ENCODE data around the gene NDST1. TPM values are rescaled to one million over a fixed set of nuclear protein-coding genes. Genes with fewer than 3 reads are reported as not detected.

NDST1 gene
- polyA plus RNA-seq, 3 donors: 19.0 to 45.4 (median 35.5) TPM

DNA sequence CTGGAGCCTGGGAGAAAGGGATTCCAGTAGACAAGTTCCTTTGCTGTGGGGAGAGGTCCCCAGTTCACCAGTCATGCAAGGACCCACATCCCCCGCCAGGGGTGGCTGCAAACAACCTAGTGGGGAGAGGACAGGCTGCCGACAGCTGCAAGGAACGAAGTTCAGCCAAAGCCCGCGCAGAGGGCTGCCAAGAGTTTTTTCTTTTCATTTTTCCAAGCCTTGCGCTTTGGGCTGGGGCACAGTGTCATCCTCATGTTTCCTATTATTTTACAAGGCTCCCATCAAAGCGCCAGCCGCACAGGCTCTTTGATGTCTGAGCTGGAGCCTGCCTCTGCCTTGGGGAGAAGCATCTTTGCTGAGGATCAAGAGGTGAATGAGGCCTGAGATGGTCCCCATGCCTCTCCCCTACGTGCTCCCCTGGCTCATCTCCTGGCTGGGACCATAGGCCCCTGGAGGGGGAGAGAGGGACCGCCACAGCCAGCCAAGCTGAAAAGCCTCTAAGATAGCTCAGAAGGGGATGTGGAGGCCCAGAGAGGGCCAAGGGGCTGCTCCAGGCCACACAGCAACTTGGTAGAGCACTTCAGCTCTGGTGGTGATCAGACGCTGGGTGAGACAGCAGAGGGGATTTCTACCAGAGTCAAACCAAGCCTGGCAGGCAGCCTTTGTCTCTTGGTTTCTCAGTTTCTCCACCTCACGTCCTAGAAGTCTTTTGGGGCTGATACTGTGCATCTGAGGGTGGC is 82.1 kb downstream of the NDST1 start:
- WGBS, 3 donors: 45 to 58% (median 51%) methylated on average over 12 of the region's 12 CpGs
- H3K27ac ChIP-seq (ENCODE audit: low read depth, low read length): no peak overlapping the region

DNA sequence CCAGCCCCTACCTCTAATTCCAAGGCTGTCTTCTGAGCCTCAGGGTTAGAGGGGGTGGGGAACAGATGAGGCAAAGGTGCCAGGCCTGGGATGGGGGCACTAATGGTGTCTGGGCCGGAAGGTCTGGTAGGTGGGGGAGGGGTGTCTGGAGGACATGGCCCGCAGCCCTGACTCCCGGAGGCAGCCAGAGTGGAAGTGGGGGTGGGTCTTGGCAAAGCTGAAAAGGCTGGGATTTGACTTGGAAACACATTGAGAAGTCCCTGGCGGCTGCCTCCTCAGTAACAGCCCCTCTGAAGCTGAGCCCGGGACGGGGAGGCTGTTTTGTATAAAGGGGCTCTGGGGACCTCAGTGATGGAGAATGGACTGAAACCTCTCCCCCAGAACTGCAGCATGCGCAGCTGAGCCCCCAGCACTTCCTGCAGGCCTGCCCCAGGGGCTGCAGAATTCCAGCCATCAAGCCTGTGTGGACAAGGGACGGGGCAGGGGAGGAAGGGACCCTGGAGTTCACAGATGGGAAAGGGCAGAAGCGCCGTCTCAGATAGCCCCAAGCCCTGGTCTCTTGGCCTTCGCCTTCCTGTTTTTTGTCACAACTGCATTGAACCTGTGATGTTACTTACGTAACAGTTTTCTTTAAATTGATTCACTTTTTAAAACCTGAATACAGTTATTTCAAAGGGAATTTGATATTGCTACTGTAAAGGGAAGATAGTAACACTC is 83.2 kb downstream of the NDST1 start:
- H3K27ac ChIP-seq (ENCODE audit: low read depth, low read length): no peak overlapping the region
- WGBS, 3 donors: 39 to 55% (median 47%) methylated on average over 12 of the region's 12 CpGs

DNA sequence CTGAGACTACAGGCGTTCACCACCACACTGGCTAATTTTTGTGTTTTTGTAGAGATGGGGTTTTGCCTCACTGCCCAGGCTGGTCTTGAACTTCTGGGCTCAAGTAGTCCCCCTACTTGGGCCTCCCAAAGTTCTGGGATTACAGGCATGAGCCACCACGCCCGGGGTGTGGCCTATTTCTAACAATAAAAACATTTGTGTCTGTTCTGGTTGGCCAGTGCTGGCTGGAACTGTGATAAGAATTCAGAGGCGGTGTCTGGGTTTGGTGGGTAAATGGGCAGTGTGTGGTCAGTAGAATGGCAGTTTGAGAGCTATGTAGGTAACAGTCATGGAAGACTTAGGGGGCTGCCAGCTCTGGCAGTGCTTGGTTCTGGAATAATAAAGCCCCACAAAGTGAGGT is 85.7 kb downstream of the NDST1 start:
- no peak overlapping the region for H3K27ac ChIP-seq (ENCODE audit: low read depth, low read length)
- WGBS, 3 donors: 75 to 79% (median 77%) methylated on average over 4 of the region's 4 CpGs

DNA sequence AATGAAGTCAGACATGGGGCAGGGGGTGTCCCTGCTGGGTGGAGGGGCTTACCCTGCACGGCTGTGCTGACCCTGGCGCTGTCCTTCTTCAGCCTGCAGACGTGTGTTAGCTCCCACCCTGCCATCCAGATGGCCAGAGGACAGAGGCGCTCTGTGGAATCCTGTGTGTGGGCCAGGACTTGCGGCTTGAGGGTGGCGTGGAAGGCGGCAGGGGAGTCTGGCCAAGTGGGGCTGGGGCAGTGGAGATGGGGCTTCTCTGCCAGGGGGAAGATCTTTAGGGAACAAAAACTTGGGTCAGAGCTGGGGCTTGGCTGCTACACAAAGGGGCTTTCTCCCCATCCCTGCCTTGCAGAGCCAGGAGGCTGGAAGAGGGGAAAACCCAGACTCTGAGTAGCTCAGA is 86.1 kb downstream of the NDST1 start:
- WGBS, 3 donors: 73 to 90% (median 80%) methylated on average over 7 of the region's 7 CpGs
- no peak overlapping the region for H3K27ac ChIP-seq (ENCODE audit: low read depth, low read length)

DNA sequence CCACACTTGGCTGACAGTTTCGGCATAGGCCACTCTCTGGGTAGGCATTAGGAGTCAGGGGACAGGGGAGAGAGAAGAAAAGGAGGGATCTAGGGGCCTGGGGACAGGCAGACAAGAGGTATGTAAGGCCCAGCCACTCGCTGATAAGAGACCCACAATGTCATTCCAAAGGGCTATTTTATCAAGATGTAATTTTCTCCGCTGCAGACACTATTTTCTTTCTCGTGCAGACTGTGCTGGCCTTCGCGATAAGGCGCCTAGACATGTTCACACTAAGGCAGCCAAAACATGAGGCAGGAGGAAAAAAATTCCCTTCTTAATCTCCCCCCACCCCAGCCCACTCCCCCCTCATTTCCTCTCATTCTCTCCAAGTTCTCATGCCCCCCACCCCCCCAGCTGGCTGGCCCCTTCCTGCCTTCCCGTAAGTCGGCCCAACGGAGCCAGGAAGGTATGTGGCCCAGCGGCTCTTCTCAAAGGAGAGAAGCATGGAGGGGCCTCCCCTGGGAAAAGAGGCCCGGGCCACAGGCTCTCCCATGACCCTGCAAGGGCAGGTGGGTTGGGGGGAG is 87.6 kb downstream of the NDST1 start:
- no peak overlapping the region for H3K27ac ChIP-seq (ENCODE audit: low read depth, low read length)
- 57 to 65% (median 59%) methylated on average over 12 of the region's 12 CpGs for WGBS, 3 donors

DNA sequence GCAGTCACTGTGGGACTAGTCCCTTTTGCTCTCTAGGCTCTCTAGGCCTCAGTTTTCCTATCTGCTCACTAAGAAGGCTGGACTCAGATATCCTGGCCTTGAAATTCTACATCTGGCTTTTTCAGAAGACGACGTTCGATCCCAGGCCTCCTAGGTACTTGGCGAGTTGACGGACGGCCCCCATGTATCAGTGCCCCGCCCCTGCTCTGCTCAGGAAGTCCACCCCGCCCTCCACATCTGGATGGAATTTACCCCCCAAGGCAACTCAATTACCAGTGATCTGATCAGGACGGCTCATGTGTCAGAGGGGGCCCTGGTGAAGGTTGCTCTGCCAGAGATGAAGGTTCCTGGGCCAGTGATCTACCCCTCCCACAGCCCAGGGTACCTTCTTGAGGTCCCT is 88.4 kb downstream of the NDST1 start:
- no peak overlapping the region for H3K27ac ChIP-seq (ENCODE audit: low read depth, low read length)
- 75 to 84% (median 82%) methylated on average over 9 of the region's 9 CpGs for WGBS, 3 donors

DNA sequence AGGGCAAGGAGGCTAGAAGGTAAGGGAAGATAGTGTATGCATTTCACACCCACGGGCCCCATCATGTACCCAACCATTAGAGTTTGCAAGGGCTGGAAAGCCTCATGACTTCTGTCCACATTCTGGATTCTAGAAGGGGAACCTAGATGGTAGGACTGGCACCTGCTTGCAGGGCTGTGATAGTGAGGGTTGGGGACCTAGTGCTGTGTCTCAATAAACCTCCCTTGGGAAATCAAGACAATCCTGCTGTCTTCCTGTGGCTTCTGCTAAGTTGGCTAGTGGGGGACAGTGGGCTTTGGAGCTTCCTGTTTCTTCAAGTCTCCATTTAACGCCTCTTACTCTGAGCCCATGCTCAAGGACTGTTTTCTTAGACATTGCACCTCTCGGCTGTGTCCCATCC is 88.9 kb downstream of the NDST1 start:
- WGBS, 3 donors: 61 to 92% (median 75%) methylated on average over 3 of the region's 3 CpGs
- no peak overlapping the region for H3K27ac ChIP-seq (ENCODE audit: low read depth, low read length)

DNA sequence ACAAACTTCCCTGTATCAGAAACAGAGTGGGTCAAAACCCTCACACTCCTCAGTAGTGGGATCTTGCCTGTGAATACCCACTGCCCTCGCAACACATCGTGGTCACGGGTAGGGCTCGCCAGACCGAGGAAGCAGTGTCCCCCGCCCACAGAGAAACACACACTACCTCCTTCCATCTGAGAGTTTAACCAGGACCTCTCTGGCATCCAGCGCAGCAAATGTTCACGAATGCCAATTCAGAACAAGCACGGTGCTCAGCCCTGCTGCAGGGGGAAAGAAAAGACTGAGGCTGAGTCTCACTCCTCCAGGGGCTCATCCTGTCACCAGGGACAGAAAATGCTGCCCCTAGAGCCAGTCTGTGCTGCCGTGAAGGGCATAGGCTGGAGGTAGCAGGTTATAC is 90.1 kb downstream of the NDST1 start:
- 52 to 86% (median 61%) methylated on average over 10 of the region's 10 CpGs for WGBS, 3 donors
- H3K27ac ChIP-seq (ENCODE audit: low read depth, low read length): no peak overlapping the region

DNA sequence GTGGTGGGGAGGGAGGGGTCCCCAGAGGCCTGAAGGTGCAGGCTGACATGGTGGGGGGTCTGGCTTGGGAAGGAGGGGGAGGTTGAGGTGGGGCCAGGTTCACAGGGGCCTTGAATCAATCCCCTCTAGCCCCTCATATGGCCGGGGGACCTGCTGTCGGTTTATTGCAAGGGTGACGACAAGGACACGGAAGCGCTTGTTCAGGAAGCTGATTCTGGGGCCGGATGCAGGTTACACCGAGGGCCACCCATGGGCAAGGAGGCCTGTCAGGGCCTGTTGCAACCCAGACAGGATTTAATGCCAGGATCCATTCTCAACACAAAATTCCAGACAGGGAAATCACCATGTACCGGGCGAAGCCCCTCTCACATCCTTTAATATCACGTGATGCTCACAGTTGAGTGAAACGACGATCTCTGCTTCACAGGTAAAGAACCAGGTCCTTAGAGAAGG is 90.9 kb downstream of the NDST1 start:
- WGBS, 3 donors: 73 to 95% (median 75%) methylated on average over 12 of the region's 12 CpGs
- H3K27ac ChIP-seq (ENCODE audit: low read depth, low read length): no peak overlapping the region

DNA sequence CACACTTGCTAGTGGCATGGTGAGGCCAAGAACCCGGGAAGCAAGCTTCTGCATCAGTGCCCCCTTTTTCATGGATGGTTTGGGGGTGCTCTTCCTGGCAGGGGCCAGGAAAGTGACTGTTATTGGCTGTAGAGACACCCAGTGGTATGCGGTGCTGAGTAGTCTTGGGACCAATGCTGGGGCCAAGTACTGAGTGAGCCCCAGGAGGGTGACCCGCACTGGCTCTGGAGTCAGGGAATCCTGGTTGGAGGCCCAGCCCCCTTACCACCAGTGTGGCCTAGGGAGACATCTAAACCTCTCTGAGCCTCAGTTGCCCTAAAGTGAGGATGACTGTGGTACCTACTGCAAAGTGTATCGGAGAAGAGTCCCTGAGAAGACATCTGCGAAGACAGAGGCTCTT is 91.3 kb downstream of the NDST1 start:
- H3K27ac ChIP-seq (ENCODE audit: low read depth, low read length): no peak overlapping the region
- WGBS, 3 donors: 88 to 92% (median 89%) methylated on average over 5 of the region's 5 CpGs

DNA sequence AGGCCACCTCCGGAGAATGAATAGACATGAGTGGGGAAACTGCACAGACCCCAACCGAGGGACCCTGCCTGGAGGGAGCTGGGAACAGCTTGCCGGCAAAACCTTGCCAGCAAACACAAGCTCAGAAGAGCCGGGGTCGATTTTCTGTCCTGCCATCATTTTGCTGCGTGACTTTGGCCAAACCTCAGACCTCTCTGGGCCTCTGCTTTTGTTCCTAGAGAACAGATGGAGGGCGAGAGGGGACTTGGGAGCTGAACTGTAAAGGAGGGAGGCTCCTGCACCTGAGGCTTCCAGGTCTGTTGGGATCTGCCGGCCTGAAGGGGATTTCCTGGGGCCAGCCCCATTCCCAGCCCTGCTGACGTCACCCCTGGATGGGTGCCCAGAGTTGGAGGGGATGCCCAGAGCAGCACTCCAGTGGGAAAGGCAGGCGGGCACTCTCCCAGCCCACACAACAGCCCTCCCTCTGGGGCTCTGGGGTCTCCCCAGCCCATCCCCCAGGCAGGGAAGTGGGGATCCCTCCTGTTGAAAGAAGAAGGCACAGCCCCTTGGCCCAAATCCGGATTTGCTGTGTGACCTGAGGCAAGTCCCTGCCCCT is 92.1 kb downstream of the NDST1 start:
- WGBS, 3 donors: 42 to 48% (median 43%) methylated on average over 11 of the region's 11 CpGs
- no peak overlapping the region for H3K27ac ChIP-seq (ENCODE audit: low read depth, low read length)

DNA sequence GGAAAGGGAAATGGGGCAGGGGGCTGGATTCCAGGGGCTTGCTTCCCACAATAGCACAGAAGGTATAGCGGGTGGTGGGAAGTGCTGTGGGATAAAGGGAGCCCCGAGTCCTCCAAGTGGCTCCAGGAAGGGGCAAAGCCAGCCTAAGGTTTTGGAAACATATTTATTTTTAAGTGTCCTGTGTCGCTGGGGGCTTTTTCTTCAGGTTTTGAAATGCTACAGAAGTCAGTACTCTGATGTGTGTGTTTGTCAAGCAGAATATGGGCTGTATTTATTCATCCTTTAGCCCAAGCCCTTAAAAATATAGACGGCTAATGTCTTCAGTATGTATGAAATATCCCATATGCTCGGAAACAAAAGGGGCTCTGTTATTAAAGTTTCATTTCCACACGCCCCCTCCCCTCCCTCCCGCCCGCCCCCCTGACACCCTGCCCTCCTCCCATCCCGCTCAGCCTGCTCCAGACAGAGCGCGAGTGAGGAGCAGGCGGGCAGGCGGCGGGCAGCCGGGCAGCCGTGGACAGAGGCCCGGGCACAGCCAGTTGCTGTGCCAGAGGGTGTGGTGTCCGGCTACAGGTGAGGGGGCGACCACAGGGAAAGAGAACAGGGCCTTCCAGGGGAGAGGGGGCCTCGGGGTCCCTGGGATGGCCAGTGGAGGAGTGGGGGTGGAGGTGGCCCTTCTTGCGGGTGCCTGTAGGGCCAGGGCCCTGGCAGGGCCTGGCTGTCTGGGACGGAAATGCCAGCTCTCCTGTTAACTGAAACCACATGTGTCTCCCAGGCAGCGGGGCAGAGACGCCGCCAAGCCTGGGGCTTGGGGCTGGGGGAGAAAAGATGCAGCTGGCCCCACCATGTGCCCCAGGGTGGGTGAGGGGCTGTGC is 92.9 kb downstream of the NDST1 start:
- 72 to 85% (median 79%) methylated on average over 22 to 25 of the region's 25 CpGs for WGBS, 3 donors

DNA sequence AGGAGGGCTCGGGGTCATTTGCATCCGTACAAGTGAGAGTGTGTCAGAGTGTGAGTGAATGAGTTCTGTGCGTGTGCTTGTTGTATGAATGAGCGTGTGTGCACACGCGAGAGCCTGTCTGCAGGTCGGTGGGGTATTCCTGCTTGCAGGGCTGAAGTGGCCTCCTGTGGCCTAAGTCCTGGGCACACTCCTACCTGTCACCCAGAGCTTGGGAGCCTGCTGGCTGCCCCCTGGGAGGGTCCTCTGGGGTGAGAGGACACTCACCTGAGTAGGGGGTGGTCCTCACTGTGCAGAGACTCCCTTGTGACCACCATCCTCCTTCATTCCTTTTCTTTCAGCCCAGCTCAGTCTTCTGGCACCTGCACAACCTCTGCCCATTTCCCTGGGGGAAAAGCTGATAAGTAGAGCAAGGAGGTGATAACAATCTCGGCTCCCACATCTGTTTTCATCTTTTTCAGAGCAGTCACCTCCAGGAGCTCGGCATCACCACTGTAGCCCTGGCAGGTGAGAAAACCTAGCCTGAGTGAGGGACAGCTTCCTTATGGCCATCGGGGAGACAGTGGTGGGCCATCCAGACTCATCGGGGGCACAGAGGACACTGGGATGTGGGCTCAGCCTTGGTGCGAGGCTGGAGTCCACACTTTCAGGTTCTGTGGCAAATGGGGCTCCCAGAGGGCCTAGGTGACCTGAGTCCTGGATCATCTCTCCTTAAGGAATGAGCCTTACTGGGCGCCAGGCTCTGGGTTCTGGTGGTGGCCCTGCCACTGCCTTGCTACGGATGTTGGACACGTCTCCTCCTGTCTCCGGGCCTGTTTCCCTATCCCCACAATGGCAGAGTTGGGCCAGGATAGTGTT is 93.8 kb downstream of the NDST1 start:
- no peak overlapping the region for H3K27ac ChIP-seq (ENCODE audit: low read depth, low read length)
- 86 to 88% (median 88%) methylated on average over 16 of the region's 16 CpGs for WGBS, 3 donors

More for the DNA sequence above, 92.9 kb downstream of the NDST1 start:
- H3K27ac ChIP-seq (ENCODE audit: low read depth, low read length): no peak overlapping the region

DNA sequence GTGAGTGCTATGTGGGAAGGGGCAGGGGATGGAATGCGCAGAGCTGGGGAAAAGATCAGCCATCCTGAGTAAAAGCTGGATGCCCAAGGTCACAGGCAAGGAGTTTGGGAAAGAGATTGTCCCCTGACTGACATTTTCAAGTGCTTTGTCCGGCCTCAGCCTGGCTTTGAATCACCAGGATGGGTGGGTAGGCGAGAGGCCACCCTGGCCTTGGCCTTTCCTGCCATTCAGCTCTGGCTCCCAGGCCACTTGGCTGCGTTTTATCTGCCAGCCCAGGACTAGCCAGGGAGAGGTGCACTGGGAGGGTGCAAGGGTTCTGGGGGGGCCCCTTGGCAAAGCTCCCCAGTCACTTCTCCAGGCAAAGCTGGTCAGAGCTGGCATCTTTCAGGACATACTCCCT is 95.1 kb downstream of the NDST1 start:
- WGBS, 3 donors: 73 to 86% (median 84%) methylated on average over 4 of the region's 4 CpGs
- H3K27ac ChIP-seq (ENCODE audit: low read depth, low read length): no peak overlapping the region

DNA sequence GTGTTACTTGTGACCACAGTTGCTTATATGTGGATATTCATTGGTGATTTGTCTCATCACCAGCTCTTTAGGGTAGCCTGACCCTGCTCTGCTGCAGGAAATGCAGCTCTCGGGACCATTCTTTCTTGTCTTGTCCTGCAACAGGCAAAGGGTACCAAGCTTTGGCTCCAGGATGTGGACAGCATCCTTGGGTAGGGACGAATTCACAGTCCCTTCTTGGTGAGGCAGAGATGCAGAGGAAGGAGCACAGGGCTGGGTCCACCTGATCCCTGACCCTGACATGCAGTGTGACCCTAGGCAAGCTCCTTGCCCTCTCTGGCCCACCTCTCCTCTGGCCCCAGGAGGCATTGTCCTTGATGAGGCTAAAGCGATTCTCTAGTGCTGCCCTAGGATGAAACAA is 95.6 kb downstream of the NDST1 start:
- no peak overlapping the region for H3K27ac ChIP-seq (ENCODE audit: low read depth, low read length)

DNA sequence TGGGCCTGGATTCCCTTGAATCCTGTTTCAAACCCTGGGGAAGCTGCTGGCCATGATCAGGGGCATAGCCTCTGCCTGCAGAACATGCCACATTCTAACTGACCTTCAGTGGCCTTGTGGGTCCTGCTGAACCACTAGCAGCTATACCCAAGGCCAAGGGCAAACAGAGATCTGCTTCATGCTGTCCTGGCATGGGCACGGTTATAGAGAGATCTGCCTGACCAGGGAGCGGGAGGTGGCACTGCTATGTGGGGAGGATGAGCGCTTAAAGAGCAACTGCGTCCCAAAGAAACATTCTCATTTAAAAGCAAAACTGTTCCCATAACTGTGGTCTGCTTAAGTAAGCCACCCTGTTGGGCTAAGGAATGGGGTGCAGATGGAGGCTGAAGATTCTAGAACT is 96.1 kb downstream of the NDST1 start:
- H3K27ac ChIP-seq (ENCODE audit: low read depth, low read length): no peak overlapping the region
- 83 to 95% (median 95%) methylated on average over 4 of the region's 4 CpGs for WGBS, 3 donors

More for the DNA sequence above, 95.6 kb downstream of the NDST1 start:
- WGBS, 3 donors: 76 to 86% (median 81%) methylated on average over 3 of the region's 3 CpGs

DNA sequence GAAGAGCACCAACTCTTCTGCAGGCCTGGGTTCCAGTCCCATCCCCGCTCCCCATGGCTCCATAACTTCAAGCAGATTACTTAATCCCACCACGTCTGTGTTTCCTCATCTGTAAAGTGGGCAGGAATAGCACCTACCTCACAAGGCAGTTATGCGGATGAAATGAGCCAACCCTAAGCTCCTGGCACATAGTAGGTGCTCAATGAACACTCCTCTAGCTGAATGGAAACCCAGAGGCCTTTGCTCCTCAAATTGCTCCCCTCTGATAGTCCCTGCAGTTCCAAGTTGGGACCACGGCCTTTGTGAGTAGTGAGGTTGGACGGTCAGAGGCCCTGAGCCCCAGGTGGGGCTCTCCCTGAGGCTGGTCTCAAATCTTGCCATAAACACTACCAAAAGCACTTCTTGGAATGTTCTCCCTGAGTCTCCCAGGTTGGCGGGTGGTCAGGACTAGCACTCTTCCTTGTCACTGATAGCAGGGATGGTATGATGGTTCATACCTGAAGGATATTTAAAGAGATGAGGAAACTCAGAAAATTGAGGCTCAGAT is 97.0 kb downstream of the NDST1 start:
- H3K27ac ChIP-seq (ENCODE audit: low read depth, low read length): no peak overlapping the region
- WGBS, 3 donors: 89 to 95% (median 94%) methylated on average over 6 of the region's 6 CpGs

All from adipose tissue (tissue), 3 donors.